ENCODE measurements around the gene BACH1. TPM values are rescaled to one million over a fixed set of nuclear protein-coding genes. Genes with fewer than 3 reads are reported as not detected.
"Not testable (repeated sequence)": the region's sequence is repeated elsewhere in the genome, so short reads cannot be mapped to it uniquely, and the experiment has no call there.

Gene BACH1
- total RNA-seq = 10 to 100 TPM; 55.6 to 64.2 TPM
- 109 to 144 reads per million in 2 donors for total RNA-seq

DNA sequence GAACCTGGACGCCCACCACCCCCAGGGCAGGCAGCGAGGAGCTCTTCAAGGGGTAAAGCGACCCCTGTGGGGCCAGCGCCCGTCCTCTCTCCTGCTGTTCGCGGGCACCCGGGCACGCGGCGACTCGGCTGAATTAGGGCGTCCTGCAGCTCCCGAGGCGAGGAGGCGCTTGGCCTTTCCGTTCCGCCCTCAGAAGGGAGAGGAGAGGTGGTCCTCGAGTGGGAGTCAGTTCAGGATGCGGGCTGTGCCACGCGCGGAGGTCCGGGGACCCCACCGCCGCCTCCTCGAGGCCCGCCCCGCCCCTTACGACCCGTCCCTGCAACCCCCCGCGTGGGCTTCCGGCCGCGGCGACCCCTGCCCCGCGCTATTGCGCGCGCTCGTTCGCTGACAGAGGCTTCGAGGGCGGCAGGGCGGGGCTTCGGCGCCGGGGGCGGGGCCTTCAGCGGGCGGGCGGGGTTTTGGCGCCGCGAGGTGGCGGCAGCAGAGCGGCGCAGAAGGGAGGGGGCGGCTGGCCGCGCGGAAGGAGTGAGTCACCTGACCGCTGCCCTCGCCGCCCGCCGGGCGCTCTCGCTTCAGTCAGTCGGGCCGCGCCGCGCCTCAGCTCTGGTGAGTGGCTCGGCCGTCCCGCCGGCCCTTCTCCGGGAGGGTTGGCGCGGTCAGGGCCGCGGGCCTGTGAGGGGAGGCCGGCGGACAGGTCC is at the start of gene BACH1:
Gene BACH1 (plus strand): TSS at position 575 of the 698 bp plus-strand sequence. CDS start 22,359 bp downstream, outside the sequence.
- H3K9me3 ChIP-seq (ENCODE audit: control insufficient read depth, low read length, poor library complexity, severe bottlenecking) = no peaks in the 10 kb centered on the region
- H3K27me3 Mint-ChIP-seq = no peaks in the 10 kb centered on the region
- peaks cover 50% of the 10 kb centered on the region for H3K4me1 Mint-ChIP-seq
- peak; percentile 68 for ATAC-seq
- peak within 1 kb of the TSS; percentile 96 for H3K27ac Mint-ChIP-seq
- DNase-seq = peak; percentile 72 to 85 (median 84)
- H3K36me3 Mint-ChIP-seq (ENCODE audit: low read depth) = no peaks in the 10 kb centered on the region
- H3K4me3 Mint-ChIP-seq = peak within 1 kb of the TSS; percentile 93

DNA sequence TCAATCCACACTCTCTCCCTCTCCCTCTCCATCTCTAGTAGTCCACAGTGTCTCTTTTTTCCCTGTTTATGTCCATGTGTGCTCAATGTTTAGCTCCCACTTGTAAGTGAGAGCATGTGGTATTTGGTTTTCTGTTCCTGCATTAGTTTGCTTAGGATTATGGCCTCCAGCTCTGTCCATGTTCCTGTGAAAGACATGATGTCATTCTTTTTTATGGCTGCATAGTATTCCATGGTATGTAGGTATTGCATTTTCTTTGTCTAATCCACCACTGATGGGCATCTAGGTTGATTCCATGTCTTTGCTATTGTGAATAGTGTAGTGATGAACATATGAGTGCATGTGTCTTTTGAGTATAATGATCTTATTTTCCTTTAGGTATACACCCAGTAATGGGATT is 49.4 kb upstream of the BACH1 start:
- DNase-seq; H3K4me3 Mint-ChIP-seq; H3K36me3 Mint-ChIP-seq (ENCODE audit: low read depth); H3K27ac Mint-ChIP-seq; H3K4me1 Mint-ChIP-seq; ATAC-seq; H3K9me3 ChIP-seq (ENCODE audit: control insufficient read depth, low read length, poor library complexity, severe bottlenecking); H3K27me3 Mint-ChIP-seq: not testable (repeated sequence)

DNA sequence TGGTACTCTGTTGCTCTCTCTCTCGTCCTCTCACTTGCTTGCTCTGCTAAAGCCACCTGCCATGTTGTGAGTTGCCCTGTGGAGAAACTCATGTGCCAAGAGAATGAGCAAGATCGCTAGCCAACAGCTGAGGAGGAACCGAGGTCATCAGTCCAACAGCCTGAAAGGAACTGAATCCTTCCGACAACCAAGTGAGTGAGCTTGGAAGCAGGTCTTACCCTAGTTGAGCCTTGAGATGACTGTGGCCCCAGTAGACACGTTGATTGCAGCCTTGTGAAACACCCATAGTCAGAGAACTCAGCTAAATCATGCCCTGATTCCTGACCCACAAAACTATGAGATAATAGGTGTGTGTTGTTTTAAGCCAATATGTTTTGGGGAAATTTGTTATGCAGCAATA is 48.1 kb upstream of the BACH1 start:
- H3K36me3 Mint-ChIP-seq (ENCODE audit: low read depth) = peaks cover 2% of the 10 kb centered on the region
- no peak for DNase-seq

DNA sequence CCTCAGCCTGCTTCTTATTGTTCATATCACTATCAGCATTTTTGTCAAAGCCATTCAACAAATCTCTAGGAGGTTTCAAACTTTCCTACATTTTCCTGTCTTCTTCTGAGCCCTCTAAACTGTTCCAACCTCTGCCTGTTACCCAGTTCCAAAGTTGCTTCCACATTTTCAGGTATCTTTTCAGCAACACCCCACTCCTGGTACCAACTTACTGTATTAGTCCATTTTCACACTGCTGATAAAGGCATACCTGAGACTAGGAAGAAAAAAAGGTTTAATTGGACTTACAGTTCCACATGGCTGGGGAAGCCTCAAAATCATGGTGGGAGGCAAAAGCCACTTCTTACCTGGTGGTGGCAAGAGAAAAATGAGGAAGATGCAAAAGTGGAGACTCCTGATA is 44.9 kb upstream of the BACH1 start:
- H3K36me3 Mint-ChIP-seq (ENCODE audit: low read depth); H3K9me3 ChIP-seq (ENCODE audit: control insufficient read depth, low read length, poor library complexity, severe bottlenecking); DNase-seq; H3K27me3 Mint-ChIP-seq; H3K4me1 Mint-ChIP-seq; ATAC-seq; H3K27ac Mint-ChIP-seq; H3K4me3 Mint-ChIP-seq: not testable (repeated sequence)

More for the DNA sequence above, 48.1 kb upstream of the BACH1 start:
- H3K9me3 ChIP-seq (ENCODE audit: control insufficient read depth, low read length, poor library complexity, severe bottlenecking) = peaks cover 2% of the 10 kb centered on the region
- ATAC-seq = no peak
- H3K4me1 Mint-ChIP-seq = peaks cover under 1% of the 10 kb centered on the region
- peaks cover 6% of the 10 kb centered on the region for H3K27me3 Mint-ChIP-seq
- no peak overlapping the region for H3K4me3 Mint-ChIP-seq
- H3K27ac Mint-ChIP-seq = no peak overlapping the region

DNA sequence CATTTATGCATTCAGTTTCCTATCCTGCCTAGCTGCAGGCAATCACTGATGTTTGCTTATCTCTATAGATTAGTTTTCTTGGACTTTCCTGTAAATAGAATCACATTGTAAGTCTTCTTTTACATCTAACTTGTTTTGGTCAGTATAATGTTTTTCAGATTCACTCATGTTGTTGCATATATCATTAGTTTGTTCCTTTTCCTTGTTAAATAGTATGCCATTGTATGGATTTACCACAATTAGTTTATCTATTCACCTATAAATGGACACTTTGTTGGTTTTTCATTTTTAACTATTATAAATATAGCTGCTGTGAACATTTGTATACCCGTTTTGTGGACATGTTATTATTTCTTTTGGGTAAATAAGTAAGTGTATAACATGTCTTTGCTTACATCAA is 44.2 kb upstream of the BACH1 start:
- Mint-ChIP-seq H3K36me3 (ENCODE audit: low read depth) (peaks cover 2% of the 10 kb centered on the region), H3K27ac (no peak overlapping the region), H3K4me1 (no peaks in the 10 kb centered on the region), H3K4me3 (no peak overlapping the region), H3K27me3 (peaks cover 6% of the 10 kb centered on the region)
- peaks cover 2% of the 10 kb centered on the region for H3K9me3 ChIP-seq (ENCODE audit: control insufficient read depth, low read length, poor library complexity, severe bottlenecking)
- no peak for DNase-seq
- ATAC-seq = no peak

DNA sequence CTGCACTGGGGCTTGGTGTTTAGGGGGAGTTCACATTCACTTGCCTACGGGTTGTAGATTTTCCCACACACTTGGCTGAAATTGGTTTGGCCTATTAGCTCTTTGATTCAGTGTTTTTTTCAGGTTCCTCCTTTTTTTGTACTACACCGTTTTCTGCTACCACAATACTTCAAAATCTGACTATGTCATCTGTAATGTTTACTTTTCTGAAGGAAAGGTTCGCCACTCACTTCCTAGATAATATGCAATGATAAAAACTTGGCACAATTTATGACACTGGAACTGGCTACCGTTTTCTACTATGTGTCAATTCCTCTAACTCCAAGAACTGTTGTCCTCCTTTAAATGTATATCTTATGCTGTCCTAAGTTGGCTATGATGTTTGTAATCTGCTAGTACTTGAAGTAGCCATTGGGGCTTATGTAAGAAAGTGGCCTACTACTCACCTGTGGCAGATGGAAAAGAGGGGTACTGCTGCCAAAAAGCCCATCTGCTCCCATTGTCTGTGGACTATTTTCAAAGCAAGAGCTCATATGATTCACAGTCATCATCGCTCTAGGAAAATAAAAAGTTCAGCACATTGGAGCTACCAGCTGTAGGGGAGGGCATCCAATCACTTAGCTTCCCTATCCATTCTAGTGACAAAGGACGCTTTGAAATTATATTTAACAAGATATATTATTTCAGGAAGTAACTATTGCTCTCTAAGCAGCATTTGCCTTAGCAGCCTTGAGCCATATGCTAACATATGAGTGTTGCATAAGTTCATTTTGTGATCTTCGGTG is 42.4 kb upstream of the BACH1 start:
- H3K36me3 Mint-ChIP-seq (ENCODE audit: low read depth) = peaks cover 2% of the 10 kb centered on the region
- H3K4me3 Mint-ChIP-seq = no peak overlapping the region
- ATAC-seq (no peak), DNase-seq (no peak)
- no peak overlapping the region for H3K27ac Mint-ChIP-seq
- H3K4me1 Mint-ChIP-seq = no peaks in the 10 kb centered on the region
- no peaks in the 10 kb centered on the region for H3K27me3 Mint-ChIP-seq
- peaks cover 2% of the 10 kb centered on the region for H3K9me3 ChIP-seq (ENCODE audit: control insufficient read depth, low read length, poor library complexity, severe bottlenecking)

DNA sequence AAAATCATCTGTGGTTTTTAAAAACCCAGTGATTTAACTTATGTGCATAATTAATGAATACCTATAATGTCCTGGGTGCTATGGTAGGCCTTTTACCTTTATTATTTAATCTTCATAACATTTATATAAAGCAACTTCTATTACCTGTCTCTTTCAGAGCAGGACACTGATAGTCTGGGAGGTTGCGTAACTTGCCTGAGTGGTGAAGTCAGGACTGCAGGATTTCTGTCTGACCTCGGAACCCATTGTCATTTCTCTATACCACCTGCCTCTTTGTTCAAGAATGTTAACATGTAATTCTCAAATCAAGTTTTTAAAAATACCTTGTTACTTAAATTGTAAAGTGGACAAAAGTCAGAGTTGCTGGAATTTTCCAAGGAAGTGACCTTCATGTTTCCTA is 41.0 kb upstream of the BACH1 start:
- no peak overlapping the region for H3K4me3 Mint-ChIP-seq
- no peaks in the 10 kb centered on the region for H3K4me1 Mint-ChIP-seq
- H3K27me3 Mint-ChIP-seq = peaks cover 3% of the 10 kb centered on the region
- H3K36me3 Mint-ChIP-seq (ENCODE audit: low read depth) = peaks cover 2% of the 10 kb centered on the region
- DNase-seq = no peak
- no peak for ATAC-seq
- peaks cover 2% of the 10 kb centered on the region for H3K9me3 ChIP-seq (ENCODE audit: control insufficient read depth, low read length, poor library complexity, severe bottlenecking)
- no peak overlapping the region for H3K27ac Mint-ChIP-seq

DNA sequence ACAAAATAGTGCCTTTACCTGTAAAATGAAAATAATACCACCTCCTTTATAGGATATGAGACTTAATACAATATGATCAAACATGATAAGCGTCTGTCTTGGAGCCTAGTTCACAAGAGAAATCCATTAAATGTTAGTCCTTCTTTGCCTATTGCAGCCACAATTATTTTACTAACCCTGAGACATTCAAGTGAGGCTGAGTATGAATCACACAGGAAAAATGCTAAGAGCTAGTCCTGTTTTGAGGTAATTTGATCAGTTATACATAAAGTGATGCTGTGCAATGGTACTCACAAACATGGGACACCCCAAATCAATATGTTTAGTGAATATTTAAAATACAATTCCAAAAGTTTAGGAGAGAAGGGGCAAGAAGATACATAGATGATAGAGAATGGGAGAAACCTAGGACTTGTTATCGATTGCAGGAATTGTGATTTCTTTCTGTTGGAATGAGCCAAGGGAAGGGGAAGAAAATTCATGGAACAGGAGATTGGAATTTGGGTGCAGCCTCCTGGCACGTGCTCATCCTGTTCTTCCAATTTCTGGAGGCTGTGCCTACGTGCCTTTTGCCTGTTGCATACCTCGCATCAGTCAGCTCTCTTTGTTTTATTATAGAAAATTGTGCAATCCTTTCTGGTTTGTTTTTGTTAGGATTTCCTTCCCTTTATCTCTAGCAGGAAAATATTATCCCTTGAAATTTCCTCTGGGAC is 39.9 kb upstream of the BACH1 start:
- Mint-ChIP-seq H3K27me3 (peaks cover 5% of the 10 kb centered on the region), H3K4me1 (no peaks in the 10 kb centered on the region), H3K27ac (no peak overlapping the region), H3K36me3 (ENCODE audit: low read depth) (peaks cover 2% of the 10 kb centered on the region), H3K4me3 (no peak overlapping the region)
- ATAC-seq (no peak), DNase-seq (no peak)
- H3K9me3 ChIP-seq (ENCODE audit: control insufficient read depth, low read length, poor library complexity, severe bottlenecking) = no peaks in the 10 kb centered on the region

DNA sequence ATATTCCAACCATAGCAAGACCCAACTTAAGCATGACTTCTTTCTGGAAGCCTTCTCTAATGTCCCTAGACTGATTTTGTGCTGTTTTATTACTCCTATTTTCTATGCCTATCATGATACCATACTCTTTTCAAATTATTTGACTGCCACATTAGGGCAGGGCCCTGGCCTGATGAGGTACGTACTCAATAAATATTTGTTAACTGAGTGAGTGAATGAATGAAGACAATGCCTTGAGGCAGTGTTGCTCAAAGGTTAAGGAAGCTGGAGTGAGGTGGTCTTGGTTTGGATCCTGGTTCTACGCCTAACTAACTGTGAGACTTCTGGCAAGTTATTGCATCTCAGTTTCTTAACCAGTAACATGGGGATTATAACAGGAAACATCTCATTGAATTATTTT is 38.3 kb upstream of the BACH1 start:
- H3K4me3 Mint-ChIP-seq = no peak overlapping the region
- no peaks in the 10 kb centered on the region for H3K36me3 Mint-ChIP-seq (ENCODE audit: low read depth)
- H3K4me1 Mint-ChIP-seq = no peaks in the 10 kb centered on the region
- DNase-seq (no peak), ATAC-seq (no peak)
- H3K9me3 ChIP-seq (ENCODE audit: control insufficient read depth, low read length, poor library complexity, severe bottlenecking) = no peaks in the 10 kb centered on the region
- H3K27me3 Mint-ChIP-seq = peaks cover 5% of the 10 kb centered on the region
- H3K27ac Mint-ChIP-seq = no peak overlapping the region

DNA sequence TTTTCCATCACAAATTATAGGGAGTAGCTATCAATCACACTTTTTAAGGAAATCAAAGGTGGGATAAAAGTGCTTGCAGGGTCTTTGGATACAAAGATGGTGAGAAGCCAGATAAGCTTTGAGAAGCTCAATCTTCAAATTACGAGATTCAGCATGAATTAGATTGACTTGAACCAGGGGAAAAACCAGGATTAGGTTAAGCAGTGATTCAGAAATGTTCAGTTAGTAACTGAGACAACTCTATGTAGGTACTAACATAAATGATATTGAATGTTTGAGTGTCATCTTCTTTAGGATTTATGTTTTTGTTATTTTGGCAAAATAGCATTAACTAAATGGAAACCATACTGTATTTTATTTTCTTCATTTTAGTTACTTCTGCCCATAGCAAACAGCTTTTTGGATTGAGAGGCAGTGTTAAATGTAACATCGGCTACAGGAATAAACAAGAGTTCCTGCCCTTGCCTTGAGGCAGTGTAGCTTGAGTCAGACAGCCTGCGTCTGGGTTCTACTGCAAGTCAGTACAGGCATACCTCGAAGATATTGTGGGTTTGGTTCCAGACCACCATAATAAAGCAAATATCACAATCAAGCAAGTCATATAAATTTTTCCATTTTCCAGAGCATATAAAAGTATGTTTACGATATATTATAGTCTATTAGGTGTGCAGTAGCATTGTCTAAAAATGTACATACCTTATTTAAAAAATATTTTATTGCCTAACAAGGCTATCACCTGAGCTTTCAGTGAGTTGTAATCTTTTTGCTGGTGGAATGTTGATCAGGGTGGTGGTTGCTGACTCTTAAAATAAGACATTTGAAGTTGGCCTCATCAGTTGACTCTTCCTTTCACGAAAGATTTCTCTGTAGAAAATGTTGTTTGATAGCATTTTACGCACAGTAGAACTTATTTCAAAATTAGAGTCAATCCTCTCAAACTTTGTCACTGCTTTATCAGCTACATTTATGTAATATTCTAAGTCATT is 36.9 kb upstream of the BACH1 start:
- no peaks in the 10 kb centered on the region for H3K9me3 ChIP-seq (ENCODE audit: control insufficient read depth, low read length, poor library complexity, severe bottlenecking)
- ATAC-seq = no peak
- Mint-ChIP-seq H3K36me3 (ENCODE audit: low read depth) (no peaks in the 10 kb centered on the region), H3K27me3 (peaks cover 5% of the 10 kb centered on the region), H3K4me3 (no peak overlapping the region), H3K4me1 (peaks cover 2% of the 10 kb centered on the region), H3K27ac (no peak overlapping the region)
- no peak for DNase-seq

DNA sequence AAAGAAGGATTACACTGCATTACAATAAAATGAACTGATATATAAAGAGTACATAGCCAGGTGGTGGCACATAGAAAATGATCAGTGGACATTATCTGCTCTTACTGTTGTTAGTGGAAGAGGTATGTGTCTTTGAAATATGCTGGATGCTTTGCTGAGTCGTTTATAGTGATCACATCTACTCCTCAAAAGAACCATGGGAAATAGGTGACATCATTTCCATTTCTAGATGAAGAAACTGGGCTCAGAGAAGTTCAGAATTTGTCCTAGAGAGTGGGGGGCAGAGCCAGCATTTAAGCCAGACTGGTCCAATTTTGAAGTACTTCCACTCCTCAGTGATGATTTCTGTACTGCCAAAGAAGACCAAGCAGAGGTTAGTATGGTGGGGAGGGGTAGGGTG is 34.0 kb upstream of the BACH1 start:
- H3K27ac Mint-ChIP-seq = no peak overlapping the region
- H3K4me3 Mint-ChIP-seq = no peak overlapping the region
- H3K36me3 Mint-ChIP-seq (ENCODE audit: low read depth) = no peaks in the 10 kb centered on the region

DNA sequence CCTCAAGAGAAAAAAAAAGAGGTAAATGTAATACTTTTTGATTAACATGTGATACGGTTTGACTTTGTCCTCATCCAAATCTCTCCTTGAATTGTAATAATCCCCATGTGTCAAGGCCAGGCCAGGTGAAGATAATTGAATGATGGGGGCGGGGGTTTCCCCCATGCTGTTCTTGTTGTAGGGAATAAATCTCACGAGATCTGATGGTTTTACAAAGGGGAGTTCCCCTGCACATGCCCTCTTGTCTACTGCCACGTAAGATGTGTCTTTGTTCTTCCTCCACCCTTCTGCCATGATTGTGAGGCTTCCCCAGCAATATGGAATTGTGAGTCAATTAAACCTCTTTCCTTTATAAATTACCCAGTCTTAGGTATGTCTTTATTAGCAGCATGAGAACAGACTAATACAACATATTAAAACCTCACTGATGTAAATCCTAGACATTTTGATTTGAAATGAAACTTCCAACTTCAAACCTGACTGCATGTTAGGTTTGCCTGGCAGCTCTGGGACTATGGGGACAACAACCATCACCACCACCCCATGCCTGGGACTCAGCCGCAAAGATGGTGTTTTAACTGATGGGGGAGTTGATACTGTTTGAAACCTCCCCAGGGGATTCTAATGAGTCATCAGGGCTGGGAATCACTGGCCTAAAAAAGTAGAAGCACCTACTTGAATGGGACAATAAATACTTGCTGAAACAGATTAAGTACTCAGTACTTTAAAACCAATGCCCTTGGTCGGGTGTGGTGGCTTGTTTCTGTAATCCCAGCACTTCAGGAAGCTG is 32.8 kb upstream of the BACH1 start:
- Mint-ChIP-seq H3K4me1 (peaks cover 2% of the 10 kb centered on the region), H3K36me3 (ENCODE audit: low read depth) (no peaks in the 10 kb centered on the region), H3K27ac (no peak overlapping the region), H3K27me3 (peaks cover 5% of the 10 kb centered on the region), H3K4me3 (no peak overlapping the region)
- ATAC-seq (no peak), DNase-seq (no peak)
- no peaks in the 10 kb centered on the region for H3K9me3 ChIP-seq (ENCODE audit: control insufficient read depth, low read length, poor library complexity, severe bottlenecking)

More for the DNA sequence above, 34.0 kb upstream of the BACH1 start:
- peaks cover 2% of the 10 kb centered on the region for H3K4me1 Mint-ChIP-seq
- no peaks in the 10 kb centered on the region for H3K9me3 ChIP-seq (ENCODE audit: control insufficient read depth, low read length, poor library complexity, severe bottlenecking)
- H3K27me3 Mint-ChIP-seq = peaks cover 5% of the 10 kb centered on the region
- ATAC-seq = no peak
- no peak for DNase-seq
